GM18517 (cell line): ENCODE measurements around the gene CABLES2.

Experiments
- ATAC-seq: cut with Tn5 transposase; IDR thresholded peaks from one replicate; pipeline ENCODE4 v1.9.1; 2021; ENCODE audit warnings: mild to moderate bottlenecking, moderate library complexity; ENCODE audit not compliant: unreplicated experiment

Gene CABLES2

DNA sequence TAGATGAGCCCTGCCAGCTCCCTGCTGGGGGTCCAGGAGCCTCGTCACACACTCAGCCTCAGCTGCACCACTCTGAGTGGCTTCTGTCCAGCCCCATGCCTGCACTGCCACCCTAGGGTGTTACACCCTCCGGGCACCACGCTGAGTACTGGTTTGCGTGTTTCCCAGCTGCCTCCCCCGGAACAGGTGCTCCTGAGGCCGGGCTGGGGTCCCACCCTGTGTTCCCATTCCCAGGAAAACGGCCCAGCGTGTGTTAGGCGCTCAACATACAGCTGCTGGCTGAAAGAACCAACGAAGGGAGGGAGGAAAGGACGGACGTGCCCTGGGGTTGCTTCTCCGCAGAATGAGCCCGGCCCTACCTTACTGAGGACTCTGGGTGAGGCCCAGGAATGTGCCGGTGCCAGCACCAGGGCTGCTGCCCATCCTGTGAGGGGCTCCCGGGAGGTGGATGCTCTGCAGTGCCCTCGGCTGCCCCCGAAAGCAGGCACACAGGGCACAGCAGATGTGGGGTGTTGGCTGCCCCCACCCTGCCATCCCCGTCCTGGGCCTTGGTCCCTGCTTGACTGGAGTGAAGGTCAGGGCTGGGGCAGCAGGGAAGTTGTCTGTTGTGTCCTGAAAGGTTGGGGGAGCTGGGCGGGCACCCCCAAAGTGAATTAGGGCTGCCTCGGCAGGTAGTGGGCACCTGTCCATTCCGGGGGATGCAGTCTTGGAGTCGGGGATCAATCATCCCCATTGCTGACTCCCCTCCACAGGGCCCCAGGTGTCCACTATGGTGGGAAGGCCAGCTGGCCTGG, 56.3 kb downstream of the CABLES2 start:
- no peak for ATAC-seq

- ATAC-seq: no peak
Observed at GRCh38 chr20:62350098-62350628, 56.9 kb downstream of the CABLES2 start.

DNA sequence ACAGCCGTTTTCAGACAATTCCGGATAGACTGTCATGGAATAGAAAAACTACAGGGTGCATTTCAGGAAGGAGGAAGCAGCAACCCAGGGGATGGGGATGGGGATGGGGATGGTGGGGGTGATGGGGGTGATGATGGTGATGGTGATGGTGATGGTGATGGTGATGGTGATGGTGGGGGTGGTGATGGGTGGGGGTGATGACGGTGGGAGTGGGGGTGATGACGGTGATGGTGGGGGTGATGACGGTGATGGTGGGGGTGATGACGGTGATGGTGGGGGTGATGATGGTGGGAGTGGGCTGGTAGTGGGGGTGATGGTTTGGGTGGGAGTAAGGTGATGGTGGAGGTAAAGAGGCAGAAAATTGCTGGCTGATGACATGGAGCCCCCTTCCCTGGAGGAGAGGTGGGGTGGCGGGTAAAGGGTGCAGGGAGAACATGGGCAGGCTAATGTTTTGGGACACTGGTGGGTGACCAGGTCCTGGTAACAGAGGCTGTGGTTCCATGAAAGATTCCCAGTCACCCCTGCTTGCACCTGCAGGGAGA, 57.5 kb downstream of the CABLES2 start:
- no peak for ATAC-seq

GRCh38 chr20:62348604-62349003, 58.5 kb downstream of the CABLES2 start:
- no peak for ATAC-seq

GRCh38 chr20:62347445-62347844, 59.6 kb downstream of the CABLES2 start:
- no peak for ATAC-seq

DNA sequence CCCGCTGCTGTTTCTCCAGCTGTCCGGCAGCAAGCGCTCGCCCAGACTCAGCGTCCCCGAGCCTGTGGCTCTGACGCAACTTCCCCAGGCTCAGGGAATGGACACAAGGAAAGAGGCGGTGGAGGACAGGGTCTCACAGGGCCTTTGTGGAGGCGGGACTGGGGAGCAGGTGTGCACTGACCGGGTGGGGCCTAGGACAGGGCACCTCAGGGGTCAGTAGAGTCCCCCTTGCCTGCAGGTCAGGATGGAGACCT, 60.0 kb downstream of the CABLES2 start:
- ATAC-seq: no peak

DNA sequence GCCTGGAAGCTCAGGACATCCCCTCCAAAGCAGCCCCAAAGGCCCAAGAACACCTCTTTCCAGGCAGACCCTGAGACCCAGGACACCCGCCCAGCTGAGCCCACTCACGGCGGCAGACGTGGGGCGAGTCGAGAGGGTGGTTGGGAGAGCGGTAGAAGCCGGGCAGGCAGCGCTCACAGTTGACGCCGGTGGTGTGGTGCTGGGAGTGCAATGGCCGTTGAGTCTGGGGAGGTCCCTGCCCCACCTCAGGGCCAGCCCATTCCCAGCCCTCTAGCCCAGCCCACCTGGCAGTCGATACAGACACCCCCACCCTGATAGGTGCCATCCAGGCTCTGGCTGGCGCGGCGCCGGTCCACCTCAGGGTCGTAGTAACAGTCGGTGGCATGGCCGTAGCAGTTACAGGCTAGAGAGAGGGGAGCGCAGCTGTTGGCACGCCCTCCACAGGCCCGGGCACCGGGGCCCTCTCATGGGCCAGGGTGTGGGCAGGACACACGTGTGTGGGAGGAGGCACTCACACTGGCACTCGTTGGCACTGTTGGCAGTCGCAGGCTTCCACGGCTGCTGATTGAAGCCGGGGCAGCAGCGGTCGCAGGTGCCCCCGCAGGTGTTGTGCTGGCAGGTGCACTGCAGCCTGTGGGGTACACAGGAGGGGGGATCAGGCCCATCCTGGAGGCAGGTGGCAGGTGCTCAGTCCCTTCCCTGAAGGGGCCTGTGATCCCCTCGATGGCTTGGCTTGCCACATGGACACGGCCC, 60.5 kb downstream of the CABLES2 start:
- no peak for ATAC-seq

GRCh38 chr20:62345681-62346370, 61.3 kb downstream of the CABLES2 start:
- ATAC-seq: no peak

- ATAC-seq: no peak
Observed at GRCh38 chr20:62344782-62345181, 62.3 kb downstream of the CABLES2 start.

- ATAC-seq: no peak
Observed at GRCh38 chr20:62344092-62344491, 63.0 kb downstream of the CABLES2 start.

DNA sequence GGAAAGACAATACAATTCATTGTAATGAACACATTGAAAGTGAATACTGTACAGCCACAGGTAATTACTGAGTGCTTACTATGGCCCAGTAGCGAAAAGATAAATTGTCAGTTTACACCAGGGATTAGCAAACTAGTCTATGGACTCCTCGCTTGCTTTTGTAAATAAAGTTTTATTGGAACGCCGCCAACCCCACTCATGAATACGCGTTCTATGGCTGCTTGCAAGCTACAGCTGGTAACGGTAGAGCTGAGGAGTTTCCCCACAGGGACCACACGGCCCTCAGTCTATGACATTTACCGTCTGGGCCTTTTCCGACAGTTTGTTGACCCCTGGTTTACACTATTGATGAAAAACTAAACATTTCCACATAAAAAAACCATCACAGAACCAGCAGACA, 64.2 kb downstream of the CABLES2 start:
- no peak for ATAC-seq

- ATAC-seq: peak; percentile 61
Observed at GRCh38 chr20:62339647-62340062, 67.4 kb downstream of the CABLES2 start.
